ENCODE results near the gene DOK7. TPM values are rescaled to one million over a fixed set of nuclear protein-coding genes. Genes with fewer than 3 reads are reported as not detected.

Gene DOK7
- total RNA-seq, 2 experiments from 2014 or later = not detected

DNA sequence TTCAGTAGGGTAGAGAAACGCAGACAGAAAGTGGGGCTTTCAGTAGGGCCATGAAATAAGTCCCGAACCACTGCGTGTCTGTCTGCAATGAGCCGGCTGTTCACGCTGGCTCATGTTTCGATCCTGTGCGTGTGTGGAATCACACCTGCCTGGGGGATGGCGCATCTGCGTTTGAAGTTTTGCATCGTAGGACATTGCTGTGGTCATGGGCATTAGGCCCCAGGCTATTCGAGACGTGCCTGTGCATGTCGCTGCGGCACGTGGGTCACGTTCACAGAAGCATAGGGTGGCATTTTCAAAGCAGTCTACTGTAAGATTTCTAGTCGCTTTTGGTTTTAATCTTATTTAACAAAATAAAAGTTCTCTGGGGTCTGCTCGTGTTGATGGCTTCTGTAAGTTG, 46.8 kb upstream of the DOK7 start:
- Mint-ChIP-seq H3K27ac (no peak overlapping the region), H3K4me1 (ENCODE audit: low read depth) (no peaks in the 10 kb centered on the region), H3K9me3 (no peaks in the 10 kb centered on the region), H3K27me3 (no peaks in the 10 kb centered on the region), H3K36me3 (ENCODE audit: low read depth) (no peaks in the 10 kb centered on the region), H3K4me3 (no peak overlapping the region)
- TF ChIP-seq, protein P1, sequence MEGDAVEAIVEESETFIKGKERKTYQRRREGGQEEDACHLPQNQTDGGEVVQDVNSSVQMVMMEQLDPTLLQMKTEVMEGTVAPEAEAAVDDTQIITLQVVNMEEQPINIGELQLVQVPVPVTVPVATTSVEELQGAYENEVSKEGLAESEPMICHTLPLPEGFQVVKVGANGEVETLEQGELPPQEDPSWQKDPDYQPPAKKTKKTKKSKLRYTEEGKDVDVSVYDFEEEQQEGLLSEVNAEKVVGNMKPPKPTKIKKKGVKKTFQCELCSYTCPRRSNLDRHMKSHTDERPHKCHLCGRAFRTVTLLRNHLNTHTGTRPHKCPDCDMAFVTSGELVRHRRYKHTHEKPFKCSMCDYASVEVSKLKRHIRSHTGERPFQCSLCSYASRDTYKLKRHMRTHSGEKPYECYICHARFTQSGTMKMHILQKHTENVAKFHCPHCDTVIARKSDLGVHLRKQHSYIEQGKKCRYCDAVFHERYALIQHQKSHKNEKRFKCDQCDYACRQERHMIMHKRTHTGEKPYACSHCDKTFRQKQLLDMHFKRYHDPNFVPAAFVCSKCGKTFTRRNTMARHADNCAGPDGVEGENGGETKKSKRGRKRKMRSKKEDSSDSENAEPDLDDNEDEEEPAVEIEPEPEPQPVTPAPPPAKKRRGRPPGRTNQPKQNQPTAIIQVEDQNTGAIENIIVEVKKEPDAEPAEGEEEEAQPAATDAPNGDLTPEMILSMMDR (IDR thresholded peaks at IDR 0.05) = no peak
- ATAC-seq (no peak), DNase-seq (no peak)
- CTCF ChIA-PET = no interaction called here
- POLR2A ChIA-PET = no interaction called here
- intact Hi-C loops (cut with micrococcal nuclease) = no loop called here

DNA sequence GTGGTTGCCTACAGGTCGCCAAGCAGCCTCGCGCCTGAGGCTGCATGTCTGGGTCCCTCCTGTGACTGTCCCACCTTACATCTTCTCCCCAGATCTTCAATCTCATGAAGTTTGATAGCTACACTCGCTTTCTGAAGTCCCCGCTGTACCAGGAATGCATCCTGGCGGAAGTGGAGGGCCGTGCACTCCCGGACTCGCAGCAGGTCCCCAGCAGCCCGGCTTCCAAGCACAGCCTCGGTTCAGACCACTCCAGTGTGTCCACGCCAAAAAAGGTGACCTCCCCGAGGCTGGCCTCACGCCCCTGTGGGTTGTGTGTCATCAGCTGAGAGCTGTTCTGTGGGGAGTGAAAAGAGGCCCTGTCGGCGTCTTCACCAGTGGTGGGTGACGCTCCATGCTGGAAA, 46.3 kb upstream of the DOK7 start:
- H3K36me3 Mint-ChIP-seq (ENCODE audit: low read depth) = no peaks in the 10 kb centered on the region
- H3K27ac Mint-ChIP-seq = no peak overlapping the region
- no peaks in the 10 kb centered on the region for H3K27me3 Mint-ChIP-seq
- ATAC-seq (no peak), DNase-seq (no peak)
- no peak overlapping the region for H3K4me3 Mint-ChIP-seq
- ChIA-PET CTCF (no interaction called here), POLR2A (no interaction called here)
- intact Hi-C loops (cut with micrococcal nuclease) = no loop called here
- no peaks in the 10 kb centered on the region for H3K9me3 Mint-ChIP-seq
- TF ChIP-seq, protein P1 (IDR thresholded peaks at IDR 0.05) = no peak
- no peaks in the 10 kb centered on the region for H3K4me1 Mint-ChIP-seq (ENCODE audit: low read depth)

DNA sequence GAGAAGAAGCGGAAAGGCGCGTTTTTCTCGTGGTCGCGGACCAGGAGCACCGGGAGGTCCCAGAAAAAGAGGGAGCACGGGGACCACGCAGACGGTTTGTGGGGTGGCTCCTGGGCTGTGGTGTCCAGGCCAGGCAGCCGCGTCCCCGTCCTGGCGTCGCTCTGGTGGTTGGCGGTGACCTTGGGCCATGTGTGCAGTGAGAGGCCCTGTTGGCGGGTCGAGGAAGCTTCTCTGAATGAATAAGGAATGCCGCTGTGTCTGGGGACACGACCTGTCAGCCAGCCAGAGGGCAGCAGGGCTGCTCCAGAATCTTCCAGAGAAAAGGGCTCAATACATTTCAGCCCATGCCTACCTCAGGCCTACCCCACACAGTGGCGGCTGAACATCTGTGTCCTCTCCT, 45.7 kb upstream of the DOK7 start:
- no peaks in the 10 kb centered on the region for H3K4me1 Mint-ChIP-seq (ENCODE audit: low read depth)
- no peak overlapping the region for H3K4me3 Mint-ChIP-seq
- intact Hi-C loops (cut with micrococcal nuclease) = no loop called here
- no peaks in the 10 kb centered on the region for H3K27me3 Mint-ChIP-seq
- H3K9me3 Mint-ChIP-seq = no peaks in the 10 kb centered on the region
- CTCF ChIA-PET = interaction anchor here (0.6 kb wide), 1 partner anchor 330 kb away, joined by 3 read pairs; no protein-coding TSS in a partner anchor
- POLR2A ChIA-PET = no interaction called here
- no peaks in the 10 kb centered on the region for H3K36me3 Mint-ChIP-seq (ENCODE audit: low read depth)
- no peak for DNase-seq
- H3K27ac Mint-ChIP-seq = no peak overlapping the region
- ATAC-seq = no peak
- TF ChIP-seq, protein P1 (IDR thresholded peaks at IDR 0.05) = no peak

DNA sequence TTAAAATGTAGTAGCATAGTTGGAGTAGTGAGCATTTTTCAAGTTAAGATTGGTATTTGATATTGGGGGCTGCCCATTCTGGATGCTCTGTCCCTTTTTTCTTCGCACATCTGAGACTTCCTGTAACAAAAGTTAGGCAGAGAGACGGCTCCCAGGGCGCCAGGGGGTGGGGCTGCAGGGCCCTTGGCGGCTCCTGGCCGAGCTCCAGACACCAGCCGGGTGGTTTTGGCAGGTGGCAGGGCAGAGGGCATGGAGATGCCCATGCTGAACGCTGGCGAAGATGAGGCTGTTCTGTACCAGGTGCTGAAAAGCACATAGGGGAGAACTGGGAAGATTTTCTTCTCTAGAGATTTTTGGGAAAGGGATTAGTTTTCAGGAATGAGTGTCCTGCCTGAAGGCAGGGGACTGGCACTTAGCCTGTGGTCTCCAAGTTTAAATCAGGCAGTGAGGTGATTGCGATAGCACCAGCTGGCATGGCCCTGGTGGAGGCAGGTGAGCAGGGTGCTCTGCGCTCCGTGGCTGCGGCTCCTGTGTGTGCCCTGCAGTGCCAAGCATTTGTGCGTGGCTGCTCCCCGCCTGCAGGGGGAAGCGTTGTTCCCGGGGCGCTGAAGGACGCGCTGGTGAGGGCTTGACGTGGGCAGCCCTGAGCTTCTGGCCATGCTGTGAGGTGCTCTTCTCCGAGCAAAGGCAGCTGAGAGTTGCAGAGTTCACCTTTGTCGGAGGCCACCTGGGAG, 44.9 kb upstream of the DOK7 start:
- Mint-ChIP-seq H3K27me3 (no peaks in the 10 kb centered on the region), H3K4me3 (no peak overlapping the region), H3K4me1 (ENCODE audit: low read depth) (no peaks in the 10 kb centered on the region), H3K9me3 (no peaks in the 10 kb centered on the region), H3K36me3 (ENCODE audit: low read depth) (no peaks in the 10 kb centered on the region), H3K27ac (no peak overlapping the region)
- POLR2A ChIA-PET = no interaction called here
- intact Hi-C loops (cut with micrococcal nuclease) = no loop called here
- no peak for DNase-seq
- ATAC-seq = no peak
- CTCF ChIA-PET = interaction anchor here (0.6 kb wide), 1 partner anchor 329 kb away, joined by 3 read pairs; no protein-coding TSS in a partner anchor
- TF ChIP-seq, protein P1 (IDR thresholded peaks at IDR 0.05) = no peak

DNA sequence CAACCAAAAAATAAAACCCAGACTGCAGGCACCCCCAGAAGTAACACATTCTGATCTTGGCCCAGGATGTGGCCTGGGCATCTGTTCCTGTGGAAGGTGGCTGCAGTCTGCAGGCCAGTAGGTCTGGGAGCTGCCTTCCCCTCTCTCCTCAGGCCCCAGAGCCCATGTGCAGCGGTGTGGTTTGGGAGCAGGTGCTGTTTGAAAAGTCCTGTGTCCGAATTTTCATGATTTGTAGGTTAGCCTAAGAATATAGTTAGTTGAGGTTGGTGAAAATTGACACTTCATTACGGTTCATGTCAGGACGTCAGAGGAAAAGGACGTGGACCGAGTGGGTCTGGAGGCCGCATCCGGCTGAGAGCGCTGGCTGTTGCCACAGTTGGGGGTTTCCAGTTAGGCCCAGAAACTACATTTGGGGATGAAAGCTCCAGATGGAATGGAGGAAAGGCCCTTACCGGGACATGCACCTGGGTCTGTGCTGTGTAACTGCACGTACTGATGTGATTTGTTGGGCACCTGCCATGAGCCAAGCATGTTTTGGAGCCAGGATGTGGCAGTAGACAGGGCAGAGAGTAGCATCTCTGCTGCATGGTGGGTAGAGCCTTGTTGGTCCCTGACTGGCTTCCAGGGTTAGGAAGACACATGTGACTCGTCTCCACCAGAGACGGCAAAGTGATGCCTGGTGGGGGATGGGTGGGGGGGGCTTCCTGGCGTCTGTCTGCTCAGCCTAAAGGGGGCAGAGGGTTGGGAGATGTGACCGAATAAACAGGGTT, 43.1 kb upstream of the DOK7 start:
- H3K36me3 Mint-ChIP-seq (ENCODE audit: low read depth) = no peaks in the 10 kb centered on the region
- no peak overlapping the region for H3K4me3 Mint-ChIP-seq
- ATAC-seq (no peak), DNase-seq (no peak)
- no peak overlapping the region for H3K27ac Mint-ChIP-seq
- H3K9me3 Mint-ChIP-seq = no peaks in the 10 kb centered on the region
- intact Hi-C loops (cut with micrococcal nuclease) = no loop called here
- no peaks in the 10 kb centered on the region for H3K4me1 Mint-ChIP-seq (ENCODE audit: low read depth)
- H3K27me3 Mint-ChIP-seq = no peaks in the 10 kb centered on the region
- ChIA-PET POLR2A (no interaction called here), CTCF (interaction anchor here (1.4 kb wide), 1 partner anchor 50 kb away, joined by 4 read pairs; no protein-coding TSS in a partner anchor)
- TF ChIP-seq, protein P1 (IDR thresholded peaks at IDR 0.05) = no peak
